HG02642 (cell line): ENCODE measurements around the gene PLXNB3.

Experiments used
- ATAC-seq: cut with Tn5 transposase; IDR thresholded peaks from one replicate; pipeline ENCODE4 v1.9.1; 2021; ENCODE audit warnings: mild to moderate bottlenecking; ENCODE audit not compliant: unreplicated experiment, poor library complexity

PLXNB3 gene

GRCh38 chrX:153771415-153772315 is 7.6 kb downstream of the PLXNB3 start:
- no peak for ATAC-seq

- ATAC-seq: no peak
Observed at GRCh38 chrX:153772316-153773217, 8.5 kb downstream of the PLXNB3 start.

GRCh38 chrX:153773218-153773611 is 9.2 kb downstream of the PLXNB3 start:
- no peak for ATAC-seq

- no peak for ATAC-seq
Observed at GRCh38 chrX:153773741-153774575, 9.9 kb downstream of the PLXNB3 start.

GRCh38 chrX:153774576-153775292 is 10.7 kb downstream of the PLXNB3 start:
- ATAC-seq: no peak

GRCh38 chrX:153775293-153776119 is 11.5 kb downstream of the PLXNB3 start:
- no peak for ATAC-seq

GRCh38 chrX:153776120-153776599 is 12.1 kb downstream of the PLXNB3 start:
- no peak for ATAC-seq

- no peak for ATAC-seq
Observed at GRCh38 chrX:153776611-153777045, 12.6 kb downstream of the PLXNB3 start.

- ATAC-seq: no peak
Observed at GRCh38 chrX:153777261-153778090, 13.4 kb downstream of the PLXNB3 start.

- no peak for ATAC-seq
Observed at GRCh38 chrX:153778181-153778580, 14.1 kb downstream of the PLXNB3 start.

- ATAC-seq: no peak
Observed at GRCh38 chrX:153778684-153779101, 14.6 kb downstream of the PLXNB3 start.

GRCh38 chrX:153779891-153780677 is 16.0 kb downstream of the PLXNB3 start:
- no peak for ATAC-seq

GRCh38 chrX:153780678-153781427 is 16.8 kb downstream of the PLXNB3 start, which contains the start of gene SRPK3:
Gene SRPK3, plus strand, starts transcription at chrX:153781041. Its CDS starts 46 bp downstream, at chrX:153781087.
- no peak for ATAC-seq

GRCh38 chrX:153781428-153782047 is 17.5 kb downstream of the PLXNB3 start:
- ATAC-seq: no peak

- ATAC-seq: no peak
Observed at GRCh38 chrX:153782313-153782712, 18.3 kb downstream of the PLXNB3 start.

GRCh38 chrX:153782871-153783270 is 18.8 kb downstream of the PLXNB3 start:
- ATAC-seq: no peak
